DMS 273 (cell line): ENCODE data around the gene LAMA3.

Source experiments
- DNase-seq: peaks from one replicate; lab custom pipeline; 2025; ENCODE audit not compliant: unreplicated experiment; lab: John Stamatoyannopoulos, UW

The LAMA3 gene

DNA sequence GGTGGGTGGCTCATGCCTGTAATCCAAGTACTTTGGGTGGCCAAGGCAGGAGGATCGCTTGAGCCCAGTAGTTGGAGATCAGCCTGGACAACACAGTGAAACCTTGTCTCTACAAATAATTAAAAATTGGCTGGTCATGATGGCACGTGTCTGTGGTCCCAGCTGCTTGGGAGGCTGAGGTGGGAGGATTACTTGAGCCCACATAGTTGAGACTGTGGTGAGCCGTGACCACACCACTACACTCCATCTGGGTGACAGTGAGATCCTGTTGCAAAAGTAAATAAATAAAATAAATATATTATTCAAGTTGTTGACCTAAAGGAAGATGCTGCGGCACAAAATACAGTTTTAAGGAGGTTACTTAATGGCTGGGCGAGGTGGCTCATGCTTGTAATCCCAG, 72.7 kb downstream of the LAMA3 start:
- DNase-seq = no peak

DNA sequence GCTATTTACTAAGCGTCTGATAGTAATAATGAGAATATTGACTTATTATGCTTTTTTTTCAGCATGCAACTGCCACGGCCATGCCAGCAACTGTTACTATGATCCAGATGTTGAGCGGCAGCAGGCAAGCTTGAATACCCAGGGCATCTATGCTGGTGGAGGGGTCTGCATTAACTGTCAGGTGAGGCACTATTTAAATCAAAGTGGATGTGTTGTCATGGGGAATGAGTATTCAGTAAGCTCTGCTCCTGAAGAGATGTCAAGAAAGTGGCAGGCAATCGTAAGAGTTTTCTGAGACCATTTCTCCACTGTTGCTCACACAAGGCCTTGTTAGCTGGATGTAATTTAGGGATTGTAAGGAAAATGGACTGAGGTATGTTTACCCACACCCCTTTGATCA, 74.1 kb downstream of the LAMA3 start:
- DNase-seq = no peak

DNA sequence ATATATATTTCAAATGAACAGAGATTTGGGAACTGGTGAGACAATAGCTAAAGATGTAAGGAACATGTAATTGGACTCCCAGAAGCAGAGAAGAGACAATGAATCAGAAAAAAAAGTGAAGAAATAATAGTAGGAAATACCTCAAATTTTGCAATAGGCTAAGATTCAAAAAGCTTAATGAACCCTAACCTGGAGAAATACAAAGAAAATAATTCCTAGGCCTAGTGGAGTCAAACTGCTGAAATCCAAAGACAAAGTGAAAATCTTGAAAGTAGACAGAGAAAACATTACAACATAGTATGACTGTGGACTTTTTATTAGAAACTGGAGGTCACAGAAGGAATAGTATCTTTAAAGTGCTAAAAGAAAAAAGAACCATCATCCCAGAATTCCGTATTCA, 76.7 kb downstream of the LAMA3 start:
- DNase-seq = no peak

DNA sequence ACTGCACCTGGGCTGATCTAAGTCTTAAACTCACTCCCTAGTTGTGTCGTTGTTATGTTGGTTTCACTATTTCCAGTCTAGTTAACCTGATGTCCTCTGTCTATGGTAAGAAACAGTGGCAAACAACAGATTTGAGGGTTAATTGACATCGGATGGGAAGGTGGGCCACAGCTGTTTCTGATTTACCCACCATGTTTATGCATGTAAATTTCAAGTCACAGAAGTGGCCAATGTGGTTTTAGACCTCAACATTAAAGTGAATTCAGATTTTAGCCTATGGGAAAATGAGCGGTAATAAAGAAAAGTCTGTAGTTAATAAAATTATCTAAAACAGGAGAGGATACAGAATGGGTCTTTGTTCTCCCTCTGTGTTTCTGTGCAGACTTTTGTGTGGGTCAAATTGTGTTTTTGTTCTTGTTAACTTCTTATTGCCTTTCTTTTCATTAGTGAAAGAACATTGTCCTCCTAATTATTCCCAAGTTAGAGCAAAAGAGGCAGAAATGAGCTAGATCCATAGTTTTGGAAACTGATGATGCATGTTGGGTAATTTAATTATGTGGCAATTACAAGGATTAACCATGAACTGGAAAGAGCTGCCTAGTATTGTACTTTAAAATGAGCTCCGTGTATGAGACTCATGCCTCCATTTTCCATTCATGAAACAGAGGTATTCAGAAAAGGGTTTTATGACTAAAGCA, 83.2 kb downstream of the LAMA3 start:
- no peak for DNase-seq

DNA sequence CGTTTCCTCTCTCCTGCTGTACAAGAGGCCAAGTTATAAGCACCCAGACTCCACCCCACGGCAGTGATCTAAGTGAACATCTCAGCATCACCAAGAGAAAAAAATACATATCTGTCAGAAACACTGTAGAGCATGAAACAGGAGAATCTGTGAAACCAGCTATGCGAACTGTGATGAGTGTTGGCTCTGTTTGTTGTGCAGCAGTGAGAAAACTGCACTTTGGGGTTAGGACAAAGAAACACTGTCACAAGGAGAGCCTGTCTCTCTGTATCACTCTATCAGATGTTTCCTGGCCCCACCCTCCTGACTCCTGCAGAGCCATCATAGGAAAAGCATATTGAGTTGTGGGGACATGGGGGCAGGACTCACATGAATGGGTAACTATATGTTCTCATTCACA, 87.1 kb downstream of the LAMA3 start:
- no peak for DNase-seq

DNA sequence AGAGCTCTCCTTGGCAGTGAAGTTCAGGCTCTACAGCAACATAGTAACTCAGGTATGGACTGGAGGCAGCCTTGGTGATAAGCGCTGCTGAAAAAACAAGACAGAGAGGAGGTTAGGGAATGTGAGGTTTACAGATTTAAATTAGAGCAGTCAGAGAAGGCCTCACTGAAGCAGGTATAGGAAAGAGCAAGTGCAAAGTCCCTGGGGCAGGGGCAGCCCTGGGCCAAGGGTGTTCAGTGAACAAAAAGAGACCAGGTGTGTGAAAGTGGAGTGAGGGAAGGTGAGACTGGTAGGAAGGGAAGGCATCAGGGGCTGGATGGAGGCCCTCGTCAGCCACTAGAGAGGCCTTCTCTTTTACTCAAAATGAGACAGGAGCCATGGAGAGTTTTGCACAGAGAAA, 89.6 kb downstream of the LAMA3 start:
- no peak for DNase-seq

DNA sequence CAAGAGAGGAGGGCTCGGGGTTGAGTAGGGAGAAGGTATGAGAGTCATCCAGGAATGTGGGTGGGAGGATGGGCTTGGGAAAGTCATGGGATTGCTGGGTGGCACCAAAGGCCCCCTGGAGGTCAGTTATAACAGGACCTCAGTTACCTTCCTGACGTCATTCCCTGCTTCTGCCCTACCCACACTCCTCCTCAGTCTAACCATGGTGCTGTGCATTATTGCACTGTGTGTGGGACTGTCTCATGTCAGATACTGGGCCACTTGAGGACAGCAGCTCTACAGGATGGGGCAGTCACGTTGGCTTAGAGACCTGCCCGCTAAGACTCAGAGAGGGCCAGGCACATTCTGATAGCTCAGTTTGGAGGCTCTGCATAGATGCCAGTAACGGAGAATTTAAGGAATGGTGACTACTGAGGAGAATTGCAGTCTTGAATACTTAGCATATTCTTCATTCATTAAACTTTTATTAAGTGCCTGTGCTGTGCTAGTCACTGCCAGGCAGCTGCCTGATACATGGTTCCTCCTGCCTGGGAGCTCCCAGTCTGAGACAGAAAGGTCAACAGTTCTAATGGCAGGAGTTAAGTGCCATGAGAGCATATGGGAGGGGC, 90.5 kb downstream of the LAMA3 start:
- peak; percentile 10 for DNase-seq

DNA sequence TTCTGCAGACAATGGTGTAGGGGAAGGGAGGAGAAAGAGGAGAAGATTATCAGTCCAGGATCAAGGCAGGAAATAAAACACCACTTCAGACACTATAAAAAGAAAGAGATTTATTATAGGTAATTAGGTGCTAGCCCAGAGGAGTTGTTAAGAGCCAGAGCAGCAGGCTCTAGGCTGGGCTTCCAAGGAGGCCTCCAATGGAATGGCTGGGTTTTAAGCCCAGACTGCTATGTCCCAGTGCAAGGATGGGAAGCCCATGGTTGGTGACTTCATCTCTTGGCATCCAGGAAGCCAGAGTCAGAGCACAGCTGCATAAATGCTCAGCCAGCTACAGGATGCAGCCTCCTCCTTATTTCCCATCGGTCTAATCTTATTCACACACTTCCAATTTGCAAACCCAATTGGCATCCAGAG, 95.6 kb downstream of the LAMA3 start:
- no peak for DNase-seq

DNA sequence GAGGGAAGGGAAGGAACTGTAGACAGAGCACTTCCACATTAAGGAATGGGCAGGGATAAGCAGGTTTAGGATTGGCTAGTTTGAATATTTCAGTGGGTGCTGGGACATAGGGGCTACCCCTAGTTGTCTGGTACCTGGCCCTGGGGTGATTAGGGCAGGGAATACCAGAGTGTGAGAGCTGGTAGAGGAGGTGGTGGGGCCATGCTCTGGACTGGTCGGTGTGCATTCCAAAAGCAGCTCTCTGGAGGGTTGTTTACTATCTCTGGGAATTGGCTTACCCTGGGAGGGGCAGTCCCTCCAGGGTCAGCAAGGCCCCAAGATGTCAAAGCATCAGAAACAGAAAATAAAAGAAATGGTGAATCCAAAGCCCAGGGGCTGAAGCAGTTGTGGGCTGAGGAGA, 103.8 kb downstream of the LAMA3 start:
- no peak for DNase-seq

DNA sequence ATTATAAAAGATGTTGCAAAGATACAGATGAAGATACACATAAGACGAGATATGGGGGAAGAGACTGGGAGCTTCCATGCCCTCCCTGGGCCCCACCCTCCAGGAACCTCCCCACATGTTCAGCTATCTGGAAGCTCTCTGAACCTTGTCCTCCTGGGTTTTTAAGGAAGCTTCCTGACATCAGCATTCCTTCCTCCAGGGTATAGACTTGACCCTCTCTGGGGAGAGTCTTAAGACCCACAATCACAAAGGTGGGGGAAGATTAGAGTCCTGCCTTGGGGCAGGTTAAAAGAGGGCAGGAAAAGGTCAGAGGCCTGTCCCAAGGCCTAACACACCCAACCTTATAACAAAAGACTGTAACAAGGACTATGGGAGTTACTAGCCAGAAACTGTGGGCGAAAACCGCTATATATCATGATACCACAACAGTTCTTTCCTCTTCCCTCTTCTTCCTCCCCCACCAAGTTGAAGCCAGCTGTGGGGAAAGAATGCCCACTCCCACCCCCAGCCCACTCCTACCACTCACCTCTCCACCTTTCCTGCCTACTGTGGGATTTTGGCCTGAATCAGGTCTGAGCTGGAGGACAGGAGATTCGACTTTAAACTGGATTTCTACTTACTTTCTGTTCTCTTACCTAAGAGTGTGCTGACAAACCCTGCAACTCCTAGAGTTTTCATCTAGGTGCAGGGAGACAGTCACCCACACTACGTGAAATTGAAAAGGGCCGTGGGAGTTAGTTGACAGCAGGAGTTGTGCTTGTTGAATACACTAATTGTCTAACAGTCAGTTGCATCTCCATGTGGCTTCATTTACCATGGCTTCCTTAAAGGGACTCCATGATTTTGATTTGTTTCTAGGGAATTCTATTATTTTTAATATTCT, 105.0 kb downstream of the LAMA3 start:
- DNase-seq = no peak

DNA sequence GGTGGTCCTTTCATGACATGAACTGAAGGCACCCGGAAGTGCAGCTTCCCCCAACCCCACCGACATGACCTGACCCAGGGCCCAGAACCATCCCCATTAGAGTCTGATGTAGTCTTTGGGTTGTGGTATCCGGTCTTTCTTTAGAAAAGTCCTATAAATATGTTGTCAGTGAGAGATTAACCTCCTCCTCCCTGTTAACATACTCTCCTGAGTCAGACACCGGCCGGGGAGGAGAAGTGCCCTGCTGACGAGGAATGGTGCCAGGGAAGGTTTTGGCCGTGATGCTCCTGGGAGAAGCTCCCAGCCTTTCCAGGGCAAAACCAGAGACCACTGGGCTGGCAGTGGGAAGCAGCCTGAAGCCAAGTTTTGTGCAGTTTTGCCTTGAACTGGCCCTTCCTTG, 109.0 kb downstream of the LAMA3 start:
- DNase-seq = no peak

DNA sequence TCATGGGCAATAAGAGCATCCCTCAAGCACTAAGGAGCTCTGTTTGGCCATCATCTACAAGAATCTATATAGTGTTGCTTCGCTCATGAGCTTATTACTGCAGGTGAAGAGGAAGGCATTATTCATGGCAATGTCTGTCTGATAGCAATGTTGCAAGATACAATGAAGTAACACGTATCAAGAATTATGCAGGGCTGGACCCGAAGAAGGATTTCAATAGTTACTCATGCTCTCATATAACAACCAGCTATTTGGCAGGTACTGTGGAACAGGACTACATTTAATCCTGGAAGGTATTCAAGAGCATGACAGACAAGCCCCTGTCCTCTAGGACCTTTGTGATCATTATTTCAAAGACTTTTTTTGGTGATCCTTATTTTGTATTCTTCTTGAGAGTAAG, 109.6 kb downstream of the LAMA3 start:
- DNase-seq = no peak

DNA sequence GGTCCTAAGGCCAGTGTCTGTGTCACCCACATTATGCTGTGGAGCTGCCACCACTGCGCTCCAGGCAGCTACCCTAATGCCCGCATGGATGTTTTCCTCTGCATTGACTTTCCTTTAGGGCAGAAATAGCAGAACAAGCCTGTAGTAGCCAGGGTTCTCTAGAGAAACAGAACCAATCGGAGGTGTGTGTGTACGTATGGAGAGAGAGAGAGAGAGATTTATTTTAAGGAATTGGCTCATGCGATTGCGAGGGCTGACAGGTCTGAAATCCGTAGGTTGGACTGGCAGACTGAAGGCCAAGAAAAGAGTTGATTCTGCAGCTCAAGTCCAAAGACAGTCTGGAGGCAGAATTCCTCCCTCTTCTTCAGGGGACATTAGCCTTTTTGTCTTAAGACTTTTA, 110.3 kb downstream of the LAMA3 start:
- no peak for DNase-seq

DNA sequence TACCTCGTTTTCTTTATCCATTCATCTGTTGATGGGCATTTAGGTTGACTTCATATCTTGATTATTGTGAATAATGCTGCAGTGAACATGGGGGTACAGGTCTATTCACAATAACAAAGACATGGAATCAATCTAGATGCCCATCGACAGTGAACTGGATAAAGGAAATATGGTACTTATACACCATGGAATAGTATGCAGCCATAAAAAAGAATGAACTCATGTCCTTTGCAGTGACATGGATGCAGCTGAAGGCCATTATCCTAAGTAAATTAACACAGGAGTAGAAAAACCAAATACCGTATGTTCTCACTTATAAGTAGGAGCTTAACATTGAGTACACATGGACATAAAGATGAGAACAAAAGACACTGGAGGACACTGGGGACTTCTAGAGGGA, 111.6 kb downstream of the LAMA3 start:
- DNase-seq = no peak

DNA sequence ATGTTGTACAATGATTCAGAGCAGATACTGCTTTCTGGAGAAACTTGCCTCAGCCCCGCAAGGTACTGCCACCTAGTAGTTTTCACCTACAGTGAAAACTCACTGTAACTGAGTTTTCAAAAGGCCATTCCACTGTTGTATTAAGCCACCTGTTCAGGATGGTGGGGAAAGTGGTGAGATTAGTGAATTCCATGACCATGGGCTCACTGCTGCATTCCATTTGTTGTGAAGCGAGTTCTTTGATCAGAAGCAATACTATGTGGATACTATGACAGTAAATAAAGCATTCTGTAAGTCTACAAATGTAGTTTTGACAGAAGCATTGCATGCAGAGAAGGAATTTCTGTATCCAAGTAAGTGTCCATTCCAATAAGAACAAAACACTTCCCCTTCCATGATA, 113.6 kb downstream of the LAMA3 start:
- DNase-seq = no peak

DNA sequence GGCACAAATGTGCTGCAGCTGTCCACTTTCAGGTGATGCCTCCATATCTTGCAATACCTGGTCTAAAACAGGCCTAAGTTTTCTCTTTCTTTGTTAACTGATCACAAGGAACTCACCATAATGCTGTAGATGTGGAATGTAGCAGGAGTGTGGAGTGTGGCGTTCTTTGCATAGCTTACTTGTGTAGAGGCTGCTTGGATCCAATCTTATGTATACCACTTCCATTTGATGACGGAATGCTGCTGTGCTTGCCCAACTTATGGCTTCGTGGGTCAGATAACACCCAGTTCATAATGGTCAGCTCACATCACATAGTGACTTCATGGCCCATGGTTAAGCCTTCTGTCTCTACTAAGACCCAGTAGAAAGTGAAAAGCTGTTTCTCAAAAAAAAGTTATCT, 114.5 kb downstream of the LAMA3 start:
- no peak for DNase-seq

DNA sequence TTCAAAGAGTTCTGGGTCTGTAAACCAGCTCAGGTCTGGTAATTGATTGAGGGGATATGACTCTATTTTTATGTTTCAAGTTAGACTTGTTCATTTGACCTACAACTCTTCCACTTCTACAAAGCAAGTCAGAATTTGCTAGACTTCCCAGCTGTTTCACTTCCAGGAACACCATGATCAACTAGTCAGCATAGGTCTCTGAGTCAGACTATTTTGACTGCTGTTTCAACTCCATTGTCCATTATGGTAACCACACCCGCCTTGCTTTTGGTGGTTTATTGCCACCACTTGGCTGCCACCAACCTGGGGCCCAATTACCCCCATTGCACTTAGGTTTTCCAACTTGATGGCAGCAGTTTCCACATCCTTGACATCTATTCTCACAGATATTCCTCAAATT, 116.6 kb downstream of the LAMA3 start:
- DNase-seq = no peak

DNA sequence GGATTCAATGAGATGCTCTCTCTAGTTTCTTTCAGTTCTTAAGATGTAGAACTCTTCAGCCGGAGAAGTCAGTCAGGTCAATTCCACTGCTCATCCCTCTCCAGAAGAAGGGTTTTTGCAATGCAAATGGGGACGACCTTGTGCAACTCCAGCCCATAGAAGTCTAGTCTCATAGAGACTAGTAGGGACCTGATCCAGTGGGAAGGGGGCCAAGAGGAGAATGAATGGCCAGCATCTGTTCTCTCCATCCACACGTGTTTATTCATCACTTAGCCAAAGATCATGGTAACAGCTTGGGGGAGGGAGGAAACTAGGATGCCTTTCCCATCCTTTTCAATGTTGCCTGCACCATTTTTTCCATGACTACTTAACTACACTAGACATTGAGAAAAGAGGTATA, 120.2 kb downstream of the LAMA3 start:
- peak; percentile 72 for DNase-seq

DNA sequence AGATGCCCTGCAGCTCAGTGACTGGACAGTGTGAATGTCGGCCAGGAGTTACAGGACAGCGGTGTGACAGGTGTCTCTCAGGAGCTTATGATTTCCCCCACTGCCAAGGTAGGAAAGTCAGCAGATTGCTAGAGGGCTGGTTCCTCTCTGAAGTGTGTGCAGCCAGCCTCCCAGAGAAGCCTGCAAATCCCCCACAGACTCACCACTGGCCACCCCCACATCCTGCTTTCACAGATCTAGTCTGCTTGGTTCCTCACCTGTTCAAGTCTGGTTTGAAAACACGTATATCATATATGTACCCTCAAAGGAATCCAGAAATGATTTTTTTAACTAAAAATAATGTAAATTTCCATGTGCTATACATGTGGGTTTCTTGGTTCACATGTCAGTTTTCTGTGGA, 121.1 kb downstream of the LAMA3 start:
- no peak for DNase-seq

DNA sequence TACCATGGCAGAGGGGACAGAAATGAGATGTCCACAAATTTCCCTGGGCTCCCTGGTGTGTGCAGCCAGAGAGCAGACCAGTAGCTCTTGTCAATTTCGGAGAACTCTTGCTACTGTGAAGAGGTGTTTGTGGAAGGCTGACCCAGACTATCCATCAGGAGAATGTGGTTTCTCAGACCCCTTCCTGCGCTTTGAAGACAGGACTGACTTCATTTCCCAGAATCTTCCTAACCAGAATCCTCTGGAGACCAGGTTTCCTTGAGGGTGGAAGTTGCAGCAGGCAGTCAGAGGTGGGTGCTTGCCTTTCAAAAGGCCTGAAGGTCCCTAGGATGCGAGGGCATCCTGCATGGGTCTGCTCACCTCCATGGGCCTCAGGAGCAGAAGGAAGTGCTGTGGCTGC, 121.9 kb downstream of the LAMA3 start:
- DNase-seq = no peak

DNA sequence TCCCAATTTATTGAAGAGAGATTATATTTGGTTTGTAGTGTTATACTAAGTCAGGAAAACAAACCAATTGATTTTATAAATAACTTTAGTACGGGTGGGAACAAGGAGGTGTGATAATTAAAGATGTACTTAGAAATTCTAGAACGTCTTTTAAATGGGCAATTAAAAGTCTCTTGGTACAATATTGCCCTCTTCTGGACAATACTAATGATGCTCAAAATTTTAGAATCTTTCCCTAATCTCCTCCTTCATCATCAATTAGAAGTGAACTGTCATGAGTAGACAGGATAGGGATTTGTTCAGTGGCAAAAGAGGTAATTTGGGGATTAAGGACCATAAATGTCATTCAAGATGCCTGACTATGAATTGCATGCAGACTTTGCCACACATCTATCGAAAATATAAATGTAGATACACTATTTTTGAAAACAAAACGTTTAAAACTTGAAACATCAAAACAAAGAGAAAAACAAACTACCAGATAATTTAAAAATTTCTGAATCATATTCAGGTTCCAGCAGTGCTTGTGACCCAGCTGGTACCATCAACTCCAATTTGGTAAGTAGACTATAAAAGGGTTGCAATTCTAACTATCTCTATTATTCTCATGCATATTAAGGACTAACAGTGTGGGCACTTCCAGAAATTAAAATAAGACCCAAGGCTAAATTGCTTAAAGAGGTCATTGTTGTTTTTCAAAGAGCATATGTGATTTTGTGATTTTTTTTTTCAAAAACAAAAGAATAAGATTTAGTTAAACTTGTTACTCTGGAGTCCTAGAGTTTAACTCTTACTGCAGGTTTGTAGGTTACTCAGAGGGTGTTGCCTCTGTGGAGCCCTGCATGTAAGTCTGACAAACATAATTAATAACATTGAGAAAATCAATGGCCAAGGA, 123.5 kb downstream of the LAMA3 start:
- DNase-seq = peak; percentile 44
